Neuronal stem cell (in vitro differentiated cells): ENCODE data around the gene PACS1.

Source experiments
- DNase-seq: peaks from one replicate; pipeline ENCODE4 v3.0.0-alpha.2; 2013; ENCODE audit warnings: low spot score
- H2AFZ ChIP-seq: one replicate; pipeline ENCODE4 v1.6.1; 2013; ENCODE audit warnings: mild to moderate bottlenecking, low read length, inconsistent platforms
- H2AK5ac ChIP-seq: 2 replicates; pipeline ENCODE4 v1.6.1; 2013; ENCODE audit warnings: low read depth, mild to moderate bottlenecking, inconsistent platforms, low read length, moderate library complexity, mixed read lengths
- H2BK120ac ChIP-seq: 2 replicates; pipeline ENCODE4 v1.6.1; 2013; ENCODE audit warnings: low read depth, mild to moderate bottlenecking, inconsistent platforms, low read length, moderate library complexity, mixed read lengths
- H2BK12ac ChIP-seq: one replicate; pipeline ENCODE4 v1.6.1; 2013; ENCODE audit warnings: low read length, inconsistent platforms
- H2BK15ac ChIP-seq: 2 replicates; pipeline ENCODE4 v1.6.1; 2013; ENCODE audit warnings: mild to moderate bottlenecking, low read length, inconsistent platforms, mixed read lengths
- H2BK5ac ChIP-seq: one replicate; pipeline ENCODE4 v1.6.1; 2013; ENCODE audit warnings: inconsistent platforms, mild to moderate bottlenecking, low read length, moderate library complexity
- H3K14ac ChIP-seq: one replicate; pipeline ENCODE4 v1.6.1; 2013; ENCODE audit warnings: low read length, inconsistent platforms
- H3K18ac ChIP-seq: 2 replicates; pipeline ENCODE4 v1.6.1; 2013; ENCODE audit warnings: low read length, inconsistent platforms
- H3K23ac ChIP-seq: 2 replicates; pipeline ENCODE4 v1.6.1; 2013; ENCODE audit warnings: low read depth, mild to moderate bottlenecking, mixed read lengths, low read length, inconsistent platforms; ENCODE audit not compliant: poor library complexity
- H3K27ac ChIP-seq: replicated peaks from 3 replicates; pipeline ENCODE4 v1.5.1; 2013; ENCODE audit warnings: low read length, inconsistent platforms
- H3K27me3 ChIP-seq, 3 experiments: 2 replicates each; pipeline ENCODE4 v1.6.1; 2013; ENCODE audit warnings: low read length in 3 of 3, mild to moderate bottlenecking in 2 of 3, inconsistent platforms in 1 of 3, low read depth in 1 of 3, mixed read lengths in 1 of 3, moderate library complexity in 1 of 3; ENCODE audit not compliant: control insufficient read depth in 3 of 3, insufficient read depth in 3 of 3
- H3K36me3 ChIP-seq, 2 donors: replicated peaks in 1 of 2; 2 replicates each; pipeline ENCODE4 v1.6.1; 2013; ENCODE audit warnings: low read length in 2 of 2; ENCODE audit not compliant: control insufficient read depth in 2 of 2, insufficient read depth in 2 of 2
- H3K4ac ChIP-seq: 2 replicates; pipeline ENCODE4 v1.6.1; 2013; ENCODE audit warnings: inconsistent platforms, mild to moderate bottlenecking, low read length, moderate library complexity
- H3K4me1 ChIP-seq, 2 donors: 1 replicate in 1 of 2; 2 replicates in 1 of 2; pipeline ENCODE4 v1.6.1; 2013; ENCODE audit warnings: low read length in 2 of 2, low read depth in 1 of 2; ENCODE audit not compliant: control insufficient read depth in 2 of 2, insufficient read depth in 1 of 2
- H3K4me2 ChIP-seq: one replicate; pipeline ENCODE4 v1.6.1; 2013; ENCODE audit warnings: mild to moderate bottlenecking, low read length, inconsistent platforms; ENCODE audit not compliant: insufficient read depth, poor library complexity, severe bottlenecking
- H3K4me3 ChIP-seq, 2 donors: 2 replicates each; pipeline ENCODE4 v1.5.1; 2013; ENCODE audit warnings: low read length in 2 of 2, mild to moderate bottlenecking in 2 of 2, inconsistent platforms in 1 of 2, moderate library complexity in 1 of 2
- H3K79me1 ChIP-seq: one replicate; pipeline ENCODE4 v1.6.1; 2013; ENCODE audit warnings: low read depth, mild to moderate bottlenecking, inconsistent platforms, low read length, moderate library complexity
- H3K9ac ChIP-seq: one replicate; pipeline ENCODE4 v1.6.1; 2013; ENCODE audit warnings: mild to moderate bottlenecking, low read depth, low read length, inconsistent platforms; ENCODE audit not compliant: poor library complexity
- H3K9me3 ChIP-seq, 2 donors: replicated peaks in 1 of 2; 2 replicates each; pipeline versions ENCODE3 to v1.6.1; 2013; ENCODE audit warnings: low read length in 2 of 2, mild to moderate bottlenecking in 2 of 2, inconsistent platforms in 1 of 2, low read depth in 1 of 2, mixed read lengths in 1 of 2, moderate library complexity in 1 of 2; ENCODE audit not compliant: control insufficient read depth in 2 of 2, insufficient read depth in 1 of 2
- H4K8ac ChIP-seq: one replicate; pipeline ENCODE4 v1.6.1; 2013; ENCODE audit warnings: low read depth, mild to moderate bottlenecking, inconsistent platforms, low read length, moderate library complexity
- H4K91ac ChIP-seq: one replicate; pipeline ENCODE4 v1.6.1; 2013; ENCODE audit warnings: low read length, low read depth, mild to moderate bottlenecking, inconsistent platforms; ENCODE audit not compliant: poor library complexity
- WGBS, 2 donors: extraction: QIAGEN DNeasy Blood & Tissue Kit; methylation state at CpG; one replicate each; pipeline ENCODE4 v1.1.7; 2013; ENCODE audit warnings: missing lambda C conversion rate in 2 of 2, mixed read lengths in 1 of 2; ENCODE audit not compliant: insufficient read length in 2 of 2, insufficient replicate concordance in 1 of 2; ENCODE audit errors: extremely low coverage in 2 of 2; 5-methylcytosine and 5-hydroxymethylcytosine counted together

Gene PACS1

DNA sequence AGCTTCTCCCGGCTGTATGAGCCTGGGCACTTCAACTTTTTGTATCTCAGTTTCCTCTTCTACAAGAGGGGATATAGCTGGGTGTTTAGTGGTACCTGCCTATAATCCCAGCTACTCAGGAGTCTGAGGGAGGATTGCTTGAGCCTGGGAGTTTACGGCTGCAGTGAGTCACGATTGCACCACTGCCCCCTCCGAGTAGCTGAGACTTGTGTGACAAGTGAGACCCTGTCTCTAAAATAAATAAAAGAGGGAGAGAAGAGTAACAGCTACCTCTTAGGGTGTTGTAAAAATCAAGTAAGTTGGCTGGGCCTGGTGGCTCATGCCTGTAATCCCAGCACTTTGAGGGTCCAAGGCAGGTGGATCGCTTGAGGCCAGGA lies 33.8 kb upstream of the PACS1 start:
- H3K18ac ChIP-seq: no peak overlapping the region
- H2AFZ ChIP-seq: no peak overlapping the region
- no peak overlapping the region for H2BK15ac ChIP-seq
- no peak overlapping the region for H2BK120ac ChIP-seq
- no peak overlapping the region for H4K91ac ChIP-seq
- DNase-seq: no peak
- no CpG with 5 or more reads among the region's 5 CpGs for WGBS, 2 donors
- H3K36me3 ChIP-seq: peaks cover 0 to 6% of the 10 kb centered on the region in 2 donors
- no peak overlapping the region for H2BK5ac ChIP-seq
- no peaks in the 10 kb centered on the region for H3K79me1 ChIP-seq
- no peak overlapping the region for H3K27ac ChIP-seq
- H3K23ac ChIP-seq: no peak overlapping the region
- H4K8ac ChIP-seq: no peak overlapping the region
- no peak overlapping the region for H2BK12ac ChIP-seq
- peaks cover 0 to 3% (median 2%) of the 10 kb centered on the region in 3 experiments for H3K27me3 ChIP-seq
- H3K9me3 ChIP-seq: peaks cover 4% of the 10 kb centered on the region in 2 donors
- H3K4me1 ChIP-seq: peaks cover 0 to 2% of the 10 kb centered on the region in 2 donors
- H3K4me3 ChIP-seq: no peak overlapping the region
- no peak overlapping the region for H3K9ac ChIP-seq
- no peak overlapping the region for H3K14ac ChIP-seq
- H3K4ac ChIP-seq: no peak overlapping the region
- no peak overlapping the region for H3K4me2 ChIP-seq
- H2AK5ac ChIP-seq: no peak overlapping the region

DNA sequence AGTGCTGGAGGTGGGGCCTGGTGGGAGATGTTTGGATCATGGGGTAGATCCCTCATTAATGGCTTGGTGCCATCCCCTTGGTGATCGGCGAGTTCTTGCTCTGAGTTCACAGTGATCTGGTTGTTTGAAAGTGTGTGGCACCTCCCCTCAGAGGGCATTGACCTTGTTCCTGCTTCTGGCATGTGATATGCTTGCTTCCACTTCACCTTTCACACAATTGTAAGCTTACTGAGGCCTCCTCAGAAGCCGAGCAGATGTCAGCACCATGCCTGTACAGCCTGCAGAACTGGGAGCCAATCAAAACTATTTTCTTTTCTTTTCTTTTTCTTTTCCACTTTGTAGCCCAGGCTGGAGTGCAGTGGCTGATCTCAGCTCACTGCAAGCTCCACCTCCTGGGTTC lies 32.7 kb upstream of the PACS1 start:
- H2AFZ ChIP-seq: no peak overlapping the region
- no peak overlapping the region for H3K9ac ChIP-seq
- no peak overlapping the region for H3K27ac ChIP-seq
- H3K18ac ChIP-seq: no peak overlapping the region
- H3K4me2 ChIP-seq: no peak overlapping the region
- no peak overlapping the region for H2AK5ac ChIP-seq
- no peak overlapping the region for H3K23ac ChIP-seq
- H3K36me3 ChIP-seq: peaks cover 0 to 14% of the 10 kb centered on the region in 2 donors
- H4K91ac ChIP-seq: no peak overlapping the region
- peaks cover 4% of the 10 kb centered on the region in 2 donors for H3K9me3 ChIP-seq
- H2BK120ac ChIP-seq: no peak overlapping the region
- DNase-seq: no peak
- no peak overlapping the region for H2BK15ac ChIP-seq
- H3K4me3 ChIP-seq: no peak overlapping the region
- no peaks in the 10 kb centered on the region for H3K79me1 ChIP-seq
- H3K27me3 ChIP-seq: peaks cover 0 to 2% (median 0%) of the 10 kb centered on the region in 3 experiments
- no peak overlapping the region for H2BK5ac ChIP-seq
- H3K4me1 ChIP-seq: peaks cover 0 to 2% of the 10 kb centered on the region in 2 donors
- H3K4ac ChIP-seq: no peak overlapping the region
- no peak overlapping the region for H2BK12ac ChIP-seq
- H3K14ac ChIP-seq: no peak overlapping the region
- WGBS, 2 donors: no CpG with 5 or more reads among the region's 3 CpGs
- H4K8ac ChIP-seq: no peak overlapping the region

DNA sequence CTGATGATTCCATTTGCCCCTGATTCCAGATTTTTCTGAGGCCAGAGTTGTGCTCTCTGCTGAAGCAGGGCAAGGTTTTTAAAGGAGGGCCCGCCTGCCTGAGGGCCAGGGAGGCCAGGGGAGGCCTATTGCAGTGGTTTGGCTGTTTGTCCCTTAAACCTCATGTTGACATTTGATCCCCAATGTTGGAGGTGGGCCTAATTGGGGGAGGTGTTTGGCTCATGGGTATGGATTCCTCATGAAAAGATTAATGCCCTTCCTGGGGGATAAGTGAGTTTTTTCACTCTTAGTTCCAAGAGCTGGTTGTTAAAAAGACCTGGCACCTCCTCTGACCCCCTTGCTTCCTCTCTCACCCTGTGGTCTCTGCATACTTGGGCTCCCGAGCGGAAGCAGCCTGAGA lies 30.3 kb upstream of the PACS1 start:
- Histone ChIP-seq H3K9ac (no peak overlapping the region), H3K14ac (no peak overlapping the region), H3K18ac (no peak overlapping the region), H3K79me1 (peaks cover under 1% of the 10 kb centered on the region), H4K8ac (no peak overlapping the region), H3K9me3 (peaks cover 4% of the 10 kb centered on the region in 2 donors), H2BK5ac (no peak overlapping the region), H2AFZ (no peak overlapping the region), H3K4me3 (no peak overlapping the region), H3K23ac (no peak overlapping the region), H2BK15ac (no peak overlapping the region), H3K4me1 (peaks cover 0 to 3% of the 10 kb centered on the region in 2 donors), H3K27me3 (no peaks in the 10 kb centered on the region), H3K4me2 (no peak overlapping the region), H3K4ac (no peak overlapping the region), H2BK120ac (no peak overlapping the region), H2BK12ac (no peak overlapping the region), H2AK5ac (no peak overlapping the region), H4K91ac (no peak overlapping the region), H3K36me3 (peaks cover 0 to 25% of the 10 kb centered on the region in 2 donors), H3K27ac (no peak overlapping the region)
- WGBS, 2 donors: no CpG with 5 or more reads among the region's 3 CpGs
- DNase-seq: no peak

- H2AFZ ChIP-seq: no peak overlapping the region
- H2BK5ac ChIP-seq: no peak overlapping the region
- H2AK5ac ChIP-seq: no peak overlapping the region
- peaks cover 9% of the 10 kb centered on the region for H3K79me1 ChIP-seq
- peaks cover 4 to 5% of the 10 kb centered on the region in 2 donors for H3K4me1 ChIP-seq
- H4K8ac ChIP-seq: no peak overlapping the region
- no peak overlapping the region for H4K91ac ChIP-seq
- H3K18ac ChIP-seq: no peak overlapping the region
- no peak overlapping the region for H3K23ac ChIP-seq
- no peak overlapping the region for H3K4me2 ChIP-seq
- H3K9ac ChIP-seq: no peak overlapping the region
- no peak overlapping the region for H3K27ac ChIP-seq
- no CpG with 5 or more reads among the region's 81 CpGs for WGBS, 2 donors
- H3K9me3 ChIP-seq: peaks cover under 1 to 2% of the 10 kb centered on the region in 2 donors
- no peaks in the 10 kb centered on the region for H3K27me3 ChIP-seq
- H3K4me3 ChIP-seq: no peak overlapping the region
- no peak overlapping the region for H3K14ac ChIP-seq
- H2BK12ac ChIP-seq: no peak overlapping the region
- H2BK120ac ChIP-seq: no peak overlapping the region
- no peak overlapping the region for H2BK15ac ChIP-seq
- H3K36me3 ChIP-seq: peaks cover 0 to 27% of the 10 kb centered on the region in 2 donors
- H3K4ac ChIP-seq: no peak overlapping the region
- DNase-seq: no peak
These were observed 27.7 kb upstream of the PACS1 start for GRCh38 chr11:66042227-66042995.
